ENCODE results near the gene CHRNE. TPM values are rescaled to one million over a fixed set of nuclear protein-coding genes. Genes with fewer than 3 reads are reported as not detected.

The CHRNE gene
- total and polyA plus RNA-seq, 2 of the 4 experiments (the other 2 are of a cell fraction) = under 0.01 to 0.21 TPM

GRCh38 chr17:4951486-4951885 lies 48.6 kb upstream of the CHRNE start:
- dilution Hi-C loops (cut with HindIII; ENCODE audit: low sequenced_read_pairs, unreplicated experiment) (no loop called here), in situ Hi-C loops (cut with MboI; ENCODE audit: low sequenced_read_pairs) (no loop called here), intact Hi-C loops (cut with micrococcal nuclease) (no loop called here)
- Histone ChIP-seq H2AK9ac (replicated peaks; ENCODE audit: low read depth, low read length, poor library complexity) (peak overlapping the region; percentile 87), H2BK15ac (ENCODE audit: low read depth, low read length) (0 out of 3 replicates have a peak overlapping the region, but pooled peaks have one; percentile 74), H2AFZ (replicated peaks; ENCODE audit: low read length, poor library complexity) (peak overlapping the region; percentile 92), H3K4me1 (ENCODE audit: control insufficient read depth, insufficient read depth, low read length) (peaks cover 28% of the 10 kb centered on the region), H3K4me3 (ENCODE audit: insufficient read depth, low read depth, low read length) (no peak overlapping the region), H3K56ac (ENCODE audit: extremely low read depth, insufficient read depth, low read length) (no peak overlapping the region), H3K27ac (ENCODE audit: insufficient read depth, low read length) (no peak overlapping the region), H4K5ac (ENCODE audit: low read depth, low read length) (no peak overlapping the region), H2BK20ac (ENCODE audit: low read depth, low read length) (peak overlapping the region; percentile 54; the same call in 1 of the 2 replicates), H2AK5ac (ENCODE audit: low read depth, low read length) (peak overlapping the region; percentile 97; the same call in 1 of the 2 replicates), H3K18ac (ENCODE audit: low read depth, low read length) (no peak overlapping the region), H3K9ac (ENCODE audit: low read depth, low read length) (no peak overlapping the region), H3K79me1 (ENCODE audit: low read depth in 1 of 2, low read length in 2 of 2) (peaks cover 12 to 27% of the 10 kb centered on the region in 2 experiments; a peak in 3 of 4 replicates), H3K36me3 (ENCODE audit: control insufficient read depth, insufficient read depth, low read length) (peaks cover 3% of the 10 kb centered on the region), H2BK5ac (ENCODE audit: low read depth, low read length, poor library complexity, severe bottlenecking) (no peak overlapping the region), H3K4ac (ENCODE audit: low read depth, low read length) (peak overlapping the region; percentile 99), H2BK120ac (ENCODE audit: low read depth, low read length) (peak overlapping the region; percentile 89), H4K8ac (ENCODE audit: low read depth in 2 of 2, low read length in 2 of 2) (peak overlapping the region; percentile 95 to 97; a peak in 2 of 4 replicates), H3K23ac (ENCODE audit: low read depth, low read length) (peak overlapping the region; percentile 86; the same call in 1 of the 2 replicates), H3K27me3 (ENCODE audit: control insufficient read depth, insufficient read depth, low read length) (no peaks in the 10 kb centered on the region), H4K91ac (ENCODE audit: insufficient read depth, low read depth, low read length) (peak overlapping the region; percentile 94), H3K9me3 (ENCODE audit: control insufficient read depth, insufficient read depth, low read length) (no peaks in the 10 kb centered on the region), H3K4me2 (ENCODE audit: low read depth, low read length) (no peak overlapping the region), H3K9me1 (ENCODE audit: insufficient read depth, low read length) (peaks cover 27% of the 10 kb centered on the region; the same call in 1 of the 2 replicates), H4K20me1 (ENCODE audit: insufficient read depth, low read length) (peaks cover 20% of the 10 kb centered on the region), H3K14ac (replicated peaks; ENCODE audit: low read depth, low read length) (peak overlapping the region; percentile 70; the same call in 1 of the 2 replicates)
- WGBS, 2 experiments (ENCODE audit: extremely low coverage in 2 of 2, insufficient read length in 1 of 2) = 100% methylated on average over 1 of the region's 3 CpGs; no CpG with 5 or more reads in 1 of the 2 experiments
- POLR2A ChIA-PET (ENCODE audit: unreplicated experiment) = interaction anchor here (0.5 to 1.3 kb wide), 2 partner anchors 16 to 44 kb away, joined by 3 to 4 read pairs; no protein-coding TSS in a partner anchor
- CTCF ChIA-PET = interaction anchor here (0.9 kb wide), 1 partner anchor 43 kb away, joined by 3 read pairs; no protein-coding TSS in a partner anchor
- ATAC-seq (ENCODE audit: low read depth) (no peak), DNase-seq (no peak)
- TF ChIP-seq FOS (IDR thresholded peaks at IDR 0.05; ENCODE audit: low read depth, low read length) (no peak), RAD21 (IDR thresholded peaks at IDR 0.05; ENCODE audit: low read length) (no peak), BHLHE40 (IDR thresholded peaks at IDR 0.05; ENCODE audit: low read depth, low read length) (no peak), CTCF (conservative IDR thresholded peaks at IDR 0.05; ENCODE audit: low read depth, low read length) (no peak), NFE2L2 (IDR thresholded peaks at IDR 0.05; ENCODE audit: low read depth, low read length) (no peak), SMC3 (IDR thresholded peaks at IDR 0.05; ENCODE audit: low read depth, low read length) (no peak), CEBPB (IDR thresholded peaks at IDR 0.05; ENCODE audit: low read depth, low read length) (no peak), MXI1 (IDR thresholded peaks at IDR 0.05; ENCODE audit: borderline replicate concordance, low read depth, low read length) (no peak), MAZ (IDR thresholded peaks at IDR 0.05; ENCODE audit: borderline replicate concordance, low read depth, low read length) (no peak), USF2 (IDR thresholded peaks at IDR 0.05; ENCODE audit: low read depth, low read length) (no peak), RCOR1 (IDR thresholded peaks at IDR 0.05; ENCODE audit: insufficient replicate concordance, low read length) (no peak), MAFK (IDR thresholded peaks at IDR 0.05; ENCODE audit: low read depth, low read length) (no peak), ELK1 (IDR thresholded peaks at IDR 0.05; ENCODE audit: borderline replicate concordance, low read depth, low read length) (no peak)
- no TSS peak for BruUV-seq (replicated peaks)
